ENCODE data around the gene BRINP2. TPM values are rescaled to one million over a fixed set of nuclear protein-coding genes. Genes with fewer than 3 reads are reported as not detected.

BRINP2 gene
- total and polyA plus RNA-seq, 2 of the 8 experiments (the other 6 are each of a cell fraction or from before 2014, with no cell fraction given) = 0.39 to 0.42 TPM

DNA sequence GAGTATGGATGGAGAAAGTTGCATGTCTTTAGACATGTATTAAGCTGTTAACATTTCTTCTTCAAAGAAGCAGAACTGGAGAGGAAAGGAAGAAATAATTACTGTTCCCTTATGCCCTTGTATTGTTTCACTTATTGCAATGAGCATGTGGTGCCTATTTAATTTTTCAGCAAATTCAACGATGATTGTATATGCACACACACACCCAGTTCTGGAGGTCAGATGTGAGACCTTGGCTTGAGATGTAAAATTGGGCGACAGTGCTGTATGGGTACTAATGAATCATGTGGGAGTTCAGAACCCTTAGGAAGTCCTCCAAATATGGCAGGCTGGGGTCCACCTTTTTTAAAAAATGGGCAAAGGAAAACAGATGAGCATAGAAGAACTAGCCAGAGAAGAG lies 27.5 kb downstream of the BRINP2 start (continued):
- TF ChIP-seq HDAC6 (IDR thresholded peaks at IDR 0.05; ENCODE audit: low read depth, low read length) (no peak), ASH2L (IDR thresholded peaks at IDR 0.05; ENCODE audit: low read length) (no peak), RBBP5 (IDR thresholded peaks at IDR 0.05; ENCODE audit: borderline replicate concordance, low read depth, low read length) (no peak), NANOG (IDR thresholded peaks at IDR 0.05; ENCODE audit: insufficient read depth, low read depth, low read length, poor library complexity, severe bottlenecking) (no peak), GABPA (IDR thresholded peaks at IDR 0.05; ENCODE audit: borderline replicate concordance, insufficient read depth, low read length) (no peak), MAFK (IDR thresholded peaks at IDR 0.05; ENCODE audit: low read depth, low read length) (no peak)

Data from H1 (cell line).